SU-DHL-6 (cell line): Measurements from ENCODE around the gene SCAMP2.
"Not testable (repeated sequence)": the region's sequence is repeated elsewhere in the genome, so short reads cannot be mapped to it uniquely, and the experiment has no call there.

Source experiments
- H2AFZ ChIP-seq: fragments of 200-600 bp; sonication (generic); 2 replicates; pipeline ENCODE4 v1.6.1; 2014; ENCODE audit warnings: low read depth, mild to moderate bottlenecking, moderate library complexity, mixed read lengths, antibody characterized with exemption, low read length; ENCODE audit not compliant: severe bottlenecking
- H3F3A ChIP-seq: fragments of 200-600 bp; shearing (Covaris generic); 2 replicates; pipeline ENCODE4 v1.6.0; 2016; ENCODE audit warnings: antibody characterized with exemption, mild to moderate bottlenecking; ENCODE audit not compliant: insufficient read depth
- H3K27ac ChIP-seq: fragments of 200-600 bp; sonication (generic); 2 replicates; pipeline ENCODE4 v1.5.1; 2016; ENCODE audit warnings: low read depth, mild to moderate bottlenecking, low read length, moderate library complexity, mixed read lengths
- H3K27me3 ChIP-seq: fragments of 200-600 bp; sonication (generic), shearing (Covaris generic); 2 replicates; pipeline ENCODE4 v1.6.0; 2014; ENCODE audit warnings: mild to moderate bottlenecking, low read length
- H3K36me3 ChIP-seq: fragments of 200-600 bp; sonication (generic); 2 replicates; pipeline ENCODE4 v1.6.1; 2014; ENCODE audit warnings: mild to moderate bottlenecking, low read length, mixed read lengths
- H3K4me2 ChIP-seq: fragments of 300-600, 200-600 bp; shearing (Covaris generic), sonication (generic); 2 replicates; pipeline ENCODE4 v1.6.0; 2014; ENCODE audit warnings: low read length, low read depth, mild to moderate bottlenecking; ENCODE audit not compliant: poor library complexity, severe bottlenecking
- H3K4me3 ChIP-seq: fragments of 200-600 bp; sonication (generic); 2 replicates; pipeline ENCODE4 v1.5.1; 2014; ENCODE audit warnings: antibody characterized with exemption, low read length, mild to moderate bottlenecking, mixed read lengths; ENCODE audit not compliant: insufficient read depth, poor library complexity, severe bottlenecking
- H3K79me2 ChIP-seq: fragments of 200-600 bp; sonication (generic); 2 replicates; pipeline ENCODE4 v1.6.1; 2014; ENCODE audit warnings: mild to moderate bottlenecking, low read length, moderate library complexity; ENCODE audit not compliant: insufficient read depth
- H3K9ac ChIP-seq: fragments of 200-600 bp; sonication (generic); 2 replicates; pipeline ENCODE4 v1.7.0; 2014; ENCODE audit warnings: mild to moderate bottlenecking, low read length
- H3K9me2 ChIP-seq: fragments of 200-600 bp; sonication (generic); replicated peaks from 2 replicates; pipeline ENCODE4 v1.6.1; 2014; ENCODE audit warnings: low read length; ENCODE audit not compliant: insufficient read depth
- H3K9me3 ChIP-seq: fragments of 200-600 bp; sonication (generic); 2 replicates; pipeline ENCODE4 v1.6.1; 2014; ENCODE audit warnings: low read length, mixed read lengths; ENCODE audit not compliant: insufficient read depth
- H4K20me1 ChIP-seq: fragments of 200-600 bp; sonication (generic); 2 replicates; pipeline ENCODE4 v1.6.1; 2014; ENCODE audit warnings: low read depth, mild to moderate bottlenecking, antibody characterized with exemption, low read length, moderate library complexity, mixed read lengths
- CTCF ChIP-seq: fragments of 200-600 bp; sonication (generic); IDR thresholded peaks from one replicate; pipeline ENCODE4 v1.5.1; 2017; ENCODE audit warnings: antibody characterized with exemption, mild to moderate bottlenecking, low read length, moderate library complexity; ENCODE audit not compliant: insufficient read depth, poor library complexity, severe bottlenecking
- EZH2phosphoT487 ChIP-seq: fragments of 200-600 bp; sonication (generic), shearing (Covaris generic); conservative IDR thresholded peaks from 2 replicates; pipeline ENCODE4 v1.6.1; 2018; ENCODE audit warnings: mild to moderate bottlenecking, antibody characterized with exemption, low read length, moderate library complexity, mixed read lengths

Gene SCAMP2, protein sequence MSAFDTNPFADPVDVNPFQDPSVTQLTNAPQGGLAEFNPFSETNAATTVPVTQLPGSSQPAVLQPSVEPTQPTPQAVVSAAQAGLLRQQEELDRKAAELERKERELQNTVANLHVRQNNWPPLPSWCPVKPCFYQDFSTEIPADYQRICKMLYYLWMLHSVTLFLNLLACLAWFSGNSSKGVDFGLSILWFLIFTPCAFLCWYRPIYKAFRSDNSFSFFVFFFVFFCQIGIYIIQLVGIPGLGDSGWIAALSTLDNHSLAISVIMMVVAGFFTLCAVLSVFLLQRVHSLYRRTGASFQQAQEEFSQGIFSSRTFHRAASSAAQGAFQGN

GRCh38 chr15:74873036-74873755 lies at the start of gene SCAMP2:
Gene SCAMP2, minus strand, starts transcription at chr15:74873365. Its CDS starts 110 bp downstream, at chr15:74873255.
- peak within 1 kb of the TSS; percentile 70 for H3K4me3 ChIP-seq
- peak within 1 kb of the TSS; percentile 74 for H3K9ac ChIP-seq
- no peaks in the 10 kb centered on the region for H3K27me3 ChIP-seq
- peak within 1 kb of the TSS; percentile 58 for H3K27ac ChIP-seq
- H3F3A ChIP-seq = peaks cover 9% of the 10 kb centered on the region
- 0 out of 2 replicates have a peak, but pooled peaks cover 1% of the 10 kb centered on the region for H3K36me3 ChIP-seq
- H2AFZ ChIP-seq = peak within 1 kb of the TSS; percentile 92
- H3K79me2 ChIP-seq = peaks cover 47% of the 10 kb centered on the region
- peaks cover 3% of the 10 kb centered on the region; the same call in 1 of the 2 replicates for H4K20me1 ChIP-seq
- no peak for TF ChIP-seq EZH2phosphoT487
- TF ChIP-seq CTCF = no peak
- H3K9me2 ChIP-seq = no peaks in the 10 kb centered on the region
- peak within 1 kb of the TSS; percentile 94 for H3K4me2 ChIP-seq
- H3K9me3 ChIP-seq = no peaks in the 10 kb centered on the region

DNA sequence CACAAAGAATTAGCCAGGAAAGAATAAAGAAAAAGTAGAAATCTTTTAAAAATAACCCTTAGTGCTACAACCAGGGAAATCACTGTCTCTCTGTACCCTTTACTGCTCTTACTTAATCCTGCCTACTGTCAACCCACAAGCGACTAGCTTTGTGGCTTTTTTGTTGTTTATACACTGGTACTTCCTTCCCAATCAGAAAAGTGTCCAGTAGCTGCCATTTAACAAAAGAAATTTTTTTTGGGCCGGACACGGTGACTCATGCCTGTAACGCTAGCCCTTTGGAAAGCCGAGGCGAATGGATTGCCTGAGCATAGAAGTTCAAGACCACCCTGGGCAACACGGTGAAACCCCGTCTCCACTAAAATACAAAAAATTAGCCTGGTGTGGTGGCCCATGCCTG lies 47.3 kb upstream of the SCAMP2 start:
- H3K9me3 ChIP-seq = no peaks in the 10 kb centered on the region
- no peaks in the 10 kb centered on the region for H3K27me3 ChIP-seq
- H2AFZ ChIP-seq = no peak overlapping the region
- H3K4me3 ChIP-seq = no peak overlapping the region
- no peak overlapping the region for H3K27ac ChIP-seq
- 0 out of 2 replicates have a peak, but pooled peaks cover 3% of the 10 kb centered on the region for H3F3A ChIP-seq
- H4K20me1 ChIP-seq = no peaks in the 10 kb centered on the region
- H3K4me2 ChIP-seq = no peak overlapping the region
- peaks cover 25% of the 10 kb centered on the region; the same call in 1 of the 2 replicates for H3K36me3 ChIP-seq
- H3K9ac ChIP-seq = no peak overlapping the region
- H3K79me2 ChIP-seq = 0 out of 2 replicates have a peak, but pooled peaks cover 4% of the 10 kb centered on the region
- TF ChIP-seq EZH2phosphoT487 (no peak), CTCF (no peak)
- H3K9me2 ChIP-seq = no peaks in the 10 kb centered on the region

- Histone ChIP-seq H4K20me1 (no peaks in the 10 kb centered on the region), H3K4me2 (no peak overlapping the region), H2AFZ (no peak overlapping the region), H3K27me3 (no peaks in the 10 kb centered on the region), H3F3A (peaks cover 5% of the 10 kb centered on the region; the same call in 1 of the 2 replicates), H3K9me3 (no peaks in the 10 kb centered on the region), H3K4me3 (no peak overlapping the region), H3K36me3 (peaks cover 25% of the 10 kb centered on the region; the same call in 1 of the 2 replicates), H3K79me2 (no peaks in the 10 kb centered on the region), H3K9me2 (no peaks in the 10 kb centered on the region), H3K27ac (no peak overlapping the region), H3K9ac (no peak overlapping the region)
- TF ChIP-seq CTCF (no peak), EZH2phosphoT487 (no peak)
These were observed 44.5 kb upstream of the SCAMP2 start for GRCh38 chr15:74917676-74918075.

DNA sequence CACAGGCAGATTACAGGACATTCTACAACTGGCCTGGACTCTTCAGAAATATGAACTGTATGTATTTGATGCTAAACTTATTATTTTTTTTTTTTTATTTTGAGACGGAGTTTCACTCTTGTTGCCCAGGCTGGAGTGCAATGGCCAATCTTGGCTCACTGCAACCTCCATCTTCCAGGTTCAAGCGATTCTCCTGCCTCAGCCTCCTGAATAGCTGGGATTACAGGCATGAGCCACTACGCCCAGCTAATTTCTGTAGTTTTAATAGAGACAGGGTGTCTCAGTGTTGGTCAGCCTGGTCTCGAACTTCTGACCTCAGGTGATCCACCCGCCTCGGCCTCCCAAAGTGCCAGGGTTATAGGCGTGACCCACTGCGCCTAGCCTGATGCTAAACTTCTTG lies 40.6 kb upstream of the SCAMP2 start:
- not testable (repeated sequence) for H3K27me3 ChIP-seq, H4K20me1 ChIP-seq, H3K79me2 ChIP-seq, H3K9me3 ChIP-seq, H3F3A ChIP-seq, H3K27ac ChIP-seq, H3K4me3 ChIP-seq, H3K9me2 ChIP-seq, H3K9ac ChIP-seq, H3K4me2 ChIP-seq, H2AFZ ChIP-seq
- peaks cover 14% of the 10 kb centered on the region; the same call in 1 of the 2 replicates for H3K36me3 ChIP-seq
